Memory B cell (primary cell): ENCODE data around the gene NHP2.

Source experiments
- ATAC-seq: fragments of 150-1000 bp; cut with Tn5 transposase; 2 replicates; pipeline ENCODE4 v1.10.0; 2021; ENCODE audit warnings: low read depth, mild to moderate bottlenecking, moderate library complexity
- DNase-seq, 2 donors: peaks; one replicate each; pipeline ENCODE4 v3.0.0; 2022; ENCODE audit warnings: low spot score in 2 of 2
- H3K27ac Mint-ChIP-seq: one replicate; pipeline ENCODE4 v1.8.0; 2022; ENCODE audit warnings: mild to moderate bottlenecking, moderate library complexity, mixed read lengths
- H3K27me3 Mint-ChIP-seq: one replicate; pipeline ENCODE4 v1.8.0; 2022; ENCODE audit warnings: mixed read lengths
- H3K36me3 Mint-ChIP-seq: one replicate; pipeline ENCODE4 v1.8.0; 2022; ENCODE audit warnings: mild to moderate bottlenecking, mixed read lengths
- H3K4me1 Mint-ChIP-seq: one replicate; pipeline ENCODE4 v1.8.0; 2022; ENCODE audit warnings: mixed read lengths
- H3K4me3 Mint-ChIP-seq: one replicate; pipeline ENCODE4 v1.8.0; 2022; ENCODE audit warnings: mild to moderate bottlenecking, moderate library complexity, mixed read lengths
- H3K9me3 Mint-ChIP-seq: one replicate; pipeline ENCODE4 v1.8.0; 2022; ENCODE audit warnings: mixed read lengths

NHP2 gene

GRCh38 chr5:178191661-178192060, 38.0 kb upstream of the NHP2 start:
- ATAC-seq (no peak), DNase-seq (no peak)
- peaks cover 26% of the 10 kb centered on the region for H3K27me3 Mint-ChIP-seq
- H3K4me1 Mint-ChIP-seq, result peaks cover 5% of the 10 kb centered on the region
- H3K27ac Mint-ChIP-seq, result no peak overlapping the region
- peaks cover 3% of the 10 kb centered on the region for H3K36me3 Mint-ChIP-seq
- no peak overlapping the region for H3K4me3 Mint-ChIP-seq
- H3K9me3 Mint-ChIP-seq, result peaks cover 2% of the 10 kb centered on the region

GRCh38 chr5:178189433-178189832, 35.7 kb upstream of the NHP2 start:
- Mint-ChIP-seq H3K9me3 (peaks cover 2% of the 10 kb centered on the region), H3K36me3 (peaks cover 3% of the 10 kb centered on the region), H3K4me1 (peaks cover 5% of the 10 kb centered on the region), H3K27me3 (peaks cover 22% of the 10 kb centered on the region), H3K4me3 (no peak overlapping the region), H3K27ac (no peak overlapping the region)
- no peak for DNase-seq
- no peak for ATAC-seq

GRCh38 chr5:178187014-178187413, 33.3 kb upstream of the NHP2 start, which contains the start of gene GMCL2:
GMCL2 (minus strand) TSS chr5:178187371; CDS start chr5:178187299, 72 bp downstream.
- H3K27me3 Mint-ChIP-seq, result peaks cover 10% of the 10 kb centered on the region
- H3K27ac Mint-ChIP-seq, result no peak within 1 kb of the TSS
- H3K4me3 Mint-ChIP-seq, result no peak within 1 kb of the TSS
- no peak for DNase-seq
- H3K4me1 Mint-ChIP-seq, result peaks cover 2% of the 10 kb centered on the region
- H3K9me3 Mint-ChIP-seq, result no peaks in the 10 kb centered on the region
- H3K36me3 Mint-ChIP-seq, result no peaks in the 10 kb centered on the region
- no peak for ATAC-seq

- Mint-ChIP-seq H3K27ac (no peak overlapping the region), H3K4me1 (peaks cover 2% of the 10 kb centered on the region), H3K27me3 (peaks cover 9% of the 10 kb centered on the region), H3K9me3 (no peaks in the 10 kb centered on the region), H3K4me3 (no peak overlapping the region), H3K36me3 (no peaks in the 10 kb centered on the region)
- DNase-seq (no peak), ATAC-seq (no peak)
Measured at GRCh38 chr5:178186427-178186826, 32.7 kb upstream of the NHP2 start.

GRCh38 chr5:178182158-178182876, 28.6 kb upstream of the NHP2 start:
- ATAC-seq, result no peak
- H3K27ac Mint-ChIP-seq, result no peak overlapping the region
- no peak for DNase-seq
- H3K36me3 Mint-ChIP-seq, result peaks cover 1% of the 10 kb centered on the region
- peaks cover 2% of the 10 kb centered on the region for H3K4me1 Mint-ChIP-seq
- H3K27me3 Mint-ChIP-seq, result peaks cover 7% of the 10 kb centered on the region
- peaks cover 1% of the 10 kb centered on the region for H3K9me3 Mint-ChIP-seq
- H3K4me3 Mint-ChIP-seq, result no peak overlapping the region

- peaks cover 1% of the 10 kb centered on the region for H3K36me3 Mint-ChIP-seq
- peaks cover 1% of the 10 kb centered on the region for H3K9me3 Mint-ChIP-seq
- H3K4me3 Mint-ChIP-seq, result no peak overlapping the region
- no peak overlapping the region for H3K27ac Mint-ChIP-seq
- H3K27me3 Mint-ChIP-seq, result peaks cover 10% of the 10 kb centered on the region
- DNase-seq, result no peak
- no peak for ATAC-seq
- H3K4me1 Mint-ChIP-seq, result peaks cover 2% of the 10 kb centered on the region
Measured at GRCh38 chr5:178180141-178180863, 26.6 kb upstream of the NHP2 start.

- H3K4me1 Mint-ChIP-seq, result peaks cover 2% of the 10 kb centered on the region
- no peak overlapping the region for H3K27ac Mint-ChIP-seq
- ATAC-seq (no peak), DNase-seq (no peak)
- H3K4me3 Mint-ChIP-seq, result no peak overlapping the region
- peaks cover 1% of the 10 kb centered on the region for H3K9me3 Mint-ChIP-seq
- H3K27me3 Mint-ChIP-seq, result peaks cover 10% of the 10 kb centered on the region
- H3K36me3 Mint-ChIP-seq, result peaks cover 1% of the 10 kb centered on the region
Measured at GRCh38 chr5:178177569-178177968, 23.9 kb upstream of the NHP2 start.

- H3K27ac Mint-ChIP-seq, result no peak overlapping the region
Measured at GRCh38 chr5:178176791-178177190, 23.1 kb upstream of the NHP2 start.

GRCh38 chr5:178174456-178174855, 20.8 kb upstream of the NHP2 start:
- peaks cover 1% of the 10 kb centered on the region for H3K9me3 Mint-ChIP-seq
- H3K4me1 Mint-ChIP-seq, result no peaks in the 10 kb centered on the region
- H3K4me3 Mint-ChIP-seq, result no peak overlapping the region
- H3K36me3 Mint-ChIP-seq, result peaks cover 1% of the 10 kb centered on the region
- peaks cover 9% of the 10 kb centered on the region for H3K27me3 Mint-ChIP-seq
- no peak for ATAC-seq
- no peak overlapping the region for H3K27ac Mint-ChIP-seq
- no peak for DNase-seq

More at GRCh38 chr5:178176791-178177190, 23.1 kb upstream of the NHP2 start:
- H3K27me3 Mint-ChIP-seq, result peaks cover 10% of the 10 kb centered on the region
- H3K36me3 Mint-ChIP-seq, result peaks cover 1% of the 10 kb centered on the region
- peaks cover 1% of the 10 kb centered on the region for H3K9me3 Mint-ChIP-seq
- H3K4me3 Mint-ChIP-seq, result no peak overlapping the region
- ATAC-seq, result no peak
- DNase-seq, result no peak
- H3K4me1 Mint-ChIP-seq, result no peaks in the 10 kb centered on the region

- no peaks in the 10 kb centered on the region for H3K36me3 Mint-ChIP-seq
- ATAC-seq, result no peak
- H3K27me3 Mint-ChIP-seq, result peaks cover 2% of the 10 kb centered on the region
- H3K4me3 Mint-ChIP-seq, result no peak overlapping the region
- peaks cover 5% of the 10 kb centered on the region for H3K4me1 Mint-ChIP-seq
- H3K9me3 Mint-ChIP-seq, result no peaks in the 10 kb centered on the region
- no peak overlapping the region for H3K27ac Mint-ChIP-seq
- no peak for DNase-seq
Measured at GRCh38 chr5:178170455-178170854, 16.8 kb upstream of the NHP2 start.

GRCh38 chr5:178165581-178165980, 11.9 kb upstream of the NHP2 start:
- ATAC-seq, result no peak
- Mint-ChIP-seq H3K4me1 (peaks cover 10% of the 10 kb centered on the region), H3K36me3 (peaks cover 2% of the 10 kb centered on the region), H3K9me3 (no peaks in the 10 kb centered on the region), H3K4me3 (no peak overlapping the region), H3K27ac (no peak overlapping the region), H3K27me3 (peaks cover 10% of the 10 kb centered on the region)
- DNase-seq, result no peak

- peak overlapping the region; percentile 25 for H3K27ac Mint-ChIP-seq
- no peaks in the 10 kb centered on the region for H3K9me3 Mint-ChIP-seq
- peaks cover 10% of the 10 kb centered on the region for H3K4me1 Mint-ChIP-seq
- ATAC-seq (peak; percentile 99), DNase-seq (peak; percentile 98 to 100)
- H3K4me3 Mint-ChIP-seq, result peak overlapping the region; percentile 55
- H3K27me3 Mint-ChIP-seq, result peaks cover 7% of the 10 kb centered on the region
- H3K36me3 Mint-ChIP-seq, result peaks cover 2% of the 10 kb centered on the region
Measured at GRCh38 chr5:178163772-178164735, 10.4 kb upstream of the NHP2 start.

GRCh38 chr5:178162481-178162880, 8.8 kb upstream of the NHP2 start:
- H3K36me3 Mint-ChIP-seq, result peaks cover 2% of the 10 kb centered on the region
- H3K9me3 Mint-ChIP-seq, result no peaks in the 10 kb centered on the region
- peaks cover 7% of the 10 kb centered on the region for H3K27me3 Mint-ChIP-seq
- no peak overlapping the region for H3K4me3 Mint-ChIP-seq
- H3K4me1 Mint-ChIP-seq, result peaks cover 6% of the 10 kb centered on the region
- ATAC-seq (no peak), DNase-seq (no peak)
- H3K27ac Mint-ChIP-seq, result no peak overlapping the region

GRCh38 chr5:178160176-178160575, 6.5 kb upstream of the NHP2 start:
- no peak overlapping the region for H3K4me3 Mint-ChIP-seq
- H3K9me3 Mint-ChIP-seq, result no peaks in the 10 kb centered on the region
- H3K27ac Mint-ChIP-seq, result no peak overlapping the region
- DNase-seq, result no peak
- no peak for ATAC-seq
- H3K36me3 Mint-ChIP-seq, result peaks cover 2% of the 10 kb centered on the region
- peaks cover 6% of the 10 kb centered on the region for H3K4me1 Mint-ChIP-seq
- H3K27me3 Mint-ChIP-seq, result peaks cover 7% of the 10 kb centered on the region
